H1 (cell line): ENCODE measurements around the gene LUM. TPM values are rescaled to one million over a fixed set of nuclear protein-coding genes. Genes with fewer than 3 reads are reported as not detected.

Experiments
- CTCF ChIA-PET: fragments of 300-600 bp; sonication (Branson Sonifier 250); formaldehyde crosslinking; loops from one replicate; lab custom pipeline; 2021; ENCODE audit not compliant: partially characterized antibody; lab: Charles Lee
- POLR2A ChIA-PET: fragments of 300-600 bp; sonication (Branson Sonifier 250); formaldehyde crosslinking; loops from one replicate; lab custom pipeline; 2021; ENCODE audit warnings: inconsistent platforms; ENCODE audit not compliant: partially characterized antibody; lab: Charles Lee
- DNase-seq, 2 experiments: peaks; one replicate each; pipeline versions ENCODE4 v3.0.0 to v3.0.0-alpha.2; 2010 to 2022; ENCODE audit warnings: low spot score in 2 of 2, low read depth in 1 of 2, mixed read lengths in 1 of 2
- FAIRE-seq: peaks from 2 replicates; lab custom pipeline; 2011; peaks lifted over from hg19 to GRCh38; lab: Jason Lieb, UNC
- H2AFZ ChIP-seq: 2 replicates; pipeline ENCODE4 v1.8.1; 2012; ENCODE audit warnings: low read length, inconsistent platforms
- H2AK5ac ChIP-seq: 2 replicates; pipeline ENCODE4 v1.6.1; 2013; ENCODE audit warnings: low read depth, low read length
- H2BK120ac ChIP-seq: replicated peaks from 2 replicates; pipeline ENCODE3; 2013; ENCODE audit warnings: low read depth, low read length, inconsistent platforms
- H2BK12ac ChIP-seq: 2 replicates; pipeline ENCODE4 v1.6.1; 2013; ENCODE audit warnings: low read depth, low read length
- H2BK15ac ChIP-seq: 2 replicates; pipeline ENCODE4 v1.6.1; 2013; ENCODE audit warnings: low read length
- H2BK20ac ChIP-seq: 2 replicates; pipeline ENCODE4 v1.6.1; 2013; ENCODE audit warnings: low read length
- H2BK5ac ChIP-seq: 2 replicates; pipeline ENCODE4 v1.6.1; 2013; ENCODE audit warnings: low read depth, low read length
- H3K14ac ChIP-seq: 2 replicates; pipeline ENCODE4 v1.6.1; 2013; ENCODE audit warnings: inconsistent platforms; ENCODE audit not compliant: insufficient read length
- H3K18ac ChIP-seq: 2 replicates; pipeline ENCODE4 v1.6.1; 2013; ENCODE audit warnings: low read length; ENCODE audit errors: extremely low read depth
- H3K23ac ChIP-seq: 2 replicates; pipeline ENCODE4 v1.6.1; 2013; ENCODE audit warnings: inconsistent platforms; ENCODE audit not compliant: insufficient read length
- H3K23me2 ChIP-seq: 2 replicates; pipeline ENCODE4 v1.6.1; 2013; ENCODE audit warnings: low read depth, low read length
- H3K27ac ChIP-seq: 2 replicates; pipeline ENCODE4 v1.6.1; 2011; ENCODE audit warnings: low read depth, low read length, inconsistent platforms
- H3K27me3 ChIP-seq, 4 experiments: replicated peaks in 1 of 4; 1 replicate in 1 of 4; 2 replicates in 3 of 4; pipeline versions ENCODE4 v1.6.1 to v1.8.1; 2011 to 2013; ENCODE audit warnings: low read length in 3 of 4, mild to moderate bottlenecking in 3 of 4, inconsistent platforms in 2 of 4, mixed read lengths in 2 of 4, moderate library complexity in 1 of 4; ENCODE audit not compliant: control insufficient read depth in 3 of 4, insufficient read depth in 3 of 4; ENCODE audit errors: extremely low read depth in 1 of 4
- H3K36me3 ChIP-seq, 4 experiments: 2 replicates each; pipeline versions ENCODE4 v1.6.1 to v1.8.1; 2011 to 2013; ENCODE audit warnings: mild to moderate bottlenecking in 4 of 4, low read length in 3 of 4, moderate library complexity in 2 of 4, control low read depth in 1 of 4, inconsistent platforms in 1 of 4; ENCODE audit not compliant: insufficient read depth in 4 of 4, control insufficient read depth in 2 of 4
- H3K4ac ChIP-seq: replicated peaks from 2 replicates; pipeline ENCODE3; 2013; ENCODE audit warnings: low read length, low read depth, mixed read lengths, inconsistent platforms; ENCODE audit not compliant: insufficient read length
- H3K4me1 ChIP-seq, 4 experiments: replicated peaks in 1 of 4; 1 replicate in 1 of 4; 2 replicates in 3 of 4; pipeline versions ENCODE4 v1.6.1 to v1.8.1; 2011 to 2013; ENCODE audit warnings: low read length in 3 of 4, inconsistent platforms in 2 of 4, mixed read lengths in 1 of 4; ENCODE audit not compliant: insufficient read depth in 4 of 4, control insufficient read depth in 3 of 4
- H3K4me2 ChIP-seq, 2 experiments: 2 replicates each; pipeline versions ENCODE4 v1.6.1 to v1.8.1; 2011 to 2013; ENCODE audit warnings: low read depth in 2 of 2, low read length in 2 of 2, control low read depth in 1 of 2, inconsistent platforms in 1 of 2, mild to moderate bottlenecking in 1 of 2; ENCODE audit not compliant: insufficient read depth in 1 of 2
- H3K4me3 ChIP-seq, 4 experiments: fragments of 200-600, 300-600 bp in 1 of 4; sonication (generic), shearing (Covaris generic), sonication (Bioruptor Twin) in 1 of 4; 2 replicates each; pipeline versions ENCODE4 v1.5.1 to v1.8.1; 2011 to 2016; ENCODE audit warnings: low read length in 4 of 4, low read depth in 3 of 4, control low read depth in 2 of 4, inconsistent platforms in 2 of 4, mild to moderate bottlenecking in 2 of 4, mixed read lengths in 1 of 4, moderate library complexity in 1 of 4; ENCODE audit not compliant: insufficient read depth in 2 of 4; ENCODE audit errors: extremely low read depth in 1 of 4
- H3K56ac ChIP-seq: replicated peaks from 2 replicates; pipeline ENCODE3; 2013; ENCODE audit warnings: low read depth, mild to moderate bottlenecking, mixed read lengths, low read length, inconsistent platforms; ENCODE audit not compliant: insufficient read length
- H3K79me1 ChIP-seq: 2 replicates; pipeline ENCODE4 v1.6.1; 2013; ENCODE audit warnings: low read depth, low read length, control low read depth
- H3K79me2 ChIP-seq, 2 experiments: 2 replicates each; pipeline versions ENCODE4 v1.6.1 to v1.8.1; 2012 to 2013; ENCODE audit warnings: low read length in 2 of 2, mild to moderate bottlenecking in 2 of 2, inconsistent platforms in 1 of 2; ENCODE audit not compliant: insufficient read depth in 2 of 2, control insufficient read depth in 1 of 2
- H3K9ac ChIP-seq, 4 experiments: replicated peaks in 1 of 4; 1 replicate in 1 of 4; 2 replicates in 3 of 4; pipeline versions ENCODE4 v1.6.1 to v1.8.1; 2011 to 2013; ENCODE audit warnings: low read depth in 3 of 4, low read length in 3 of 4, control low read depth in 2 of 4, mild to moderate bottlenecking in 2 of 4, moderate library complexity in 2 of 4, inconsistent platforms in 1 of 4; ENCODE audit errors: extremely low read depth in 1 of 4
- H3K9me3 ChIP-seq, 2 experiments: 2 replicates each; pipeline versions ENCODE4 v1.6.1 to v1.8.1; 2012 to 2013; ENCODE audit warnings: mild to moderate bottlenecking in 2 of 2, moderate library complexity in 2 of 2, control low read depth in 1 of 2, inconsistent platforms in 1 of 2, low read depth in 1 of 2, low read length in 1 of 2, mixed read lengths in 1 of 2; ENCODE audit not compliant: insufficient read depth in 2 of 2
- H4K20me1 ChIP-seq, 2 experiments: replicated peaks in 1 of 2; 2 replicates each; pipeline versions ENCODE3 to v1.8.1; 2011 to 2013; ENCODE audit warnings: inconsistent platforms in 2 of 2, low read length in 2 of 2, mild to moderate bottlenecking in 1 of 2; ENCODE audit not compliant: insufficient read depth in 2 of 2, control insufficient read depth in 1 of 2
- H4K5ac ChIP-seq: 2 replicates; pipeline ENCODE4 v1.6.1; 2013; ENCODE audit warnings: low read length, low read depth, mixed read lengths, inconsistent platforms; ENCODE audit not compliant: insufficient read length
- H4K8ac ChIP-seq: 2 replicates; pipeline ENCODE4 v1.8.0; 2013; ENCODE audit warnings: mild to moderate bottlenecking, moderate library complexity, low read length, inconsistent platforms; ENCODE audit not compliant: insufficient read depth; ENCODE audit errors: extremely low read depth
- H4K91ac ChIP-seq: replicated peaks from 2 replicates; pipeline ENCODE3; 2013; ENCODE audit warnings: low read length, mixed read lengths, inconsistent platforms; ENCODE audit not compliant: insufficient read length
- ASH2L ChIP-seq: fragments of 200-600, 300-600 bp; sonication (generic); IDR thresholded peaks from one replicate; pipeline ENCODE4 v1.7.1; 2017; ENCODE audit warnings: low read length
- BACH1 ChIP-seq: IDR thresholded peaks from 2 replicates; pipeline ENCODE4 v1.6.1; 2012; ENCODE audit warnings: low read length, improper control_type of control experiment
- CTCF ChIP-seq, 3 experiments: IDR thresholded peaks; 1 replicate in 2 of 3; 2 replicates in 1 of 3; pipeline versions ENCODE4 v1.5.1 to v1.6.1; 2011; ENCODE audit warnings: low read length in 3 of 3, mild to moderate bottlenecking in 3 of 3, inconsistent platforms in 2 of 3, low read depth in 1 of 3, moderate library complexity in 1 of 3; ENCODE audit not compliant: insufficient read depth in 1 of 3; ENCODE audit errors: control extremely low read depth in 1 of 3
- JUND ChIP-seq: IDR thresholded peaks from 2 replicates; pipeline ENCODE4 v1.6.1; 2011; ENCODE audit warnings: mild to moderate bottlenecking, improper control_type of control experiment, low read length
- KDM5A ChIP-seq: fragments of 200-600 bp; IDR thresholded peaks from 2 replicates; pipeline ENCODE4 v1.7.1; 2012; ENCODE audit warnings: mild to moderate bottlenecking, low read length, inconsistent platforms, mixed read lengths
- MAX ChIP-seq: IDR thresholded peaks from 2 replicates; pipeline ENCODE4 v1.6.1; 2012; ENCODE audit warnings: inconsistent platforms
- SP1 ChIP-seq: IDR thresholded peaks from 2 replicates; pipeline ENCODE4 v1.6.1; 2011; ENCODE audit warnings: low read depth, low read length
- USF2 ChIP-seq: IDR thresholded peaks from 2 replicates; pipeline ENCODE4 v1.6.1; 2011; ENCODE audit warnings: low read length, improper control_type of control experiment
- polyA plus RNA-seq, 7 experiments: library from polyadenylated mRNA; depleted of rRNA in 3 of 7; stranded (reverse) in 5 of 7; unstranded in 2 of 7; fragments of >200 nt in 5 of 7; fragments of 200-250 nt in 2 of 7; gene quantifications; 1 replicate in 5 of 7; 2 replicates in 1 of 7; 4 replicates in 1 of 7; pipeline versions ENCODE4 v1.2.1 to v1.2.3, GENCODE V29; 2011 to 2013; ENCODE audit warnings: missing spikeins in 2 of 7, mixed read lengths in 2 of 7
- total RNA-seq: library from RNA; stranded (reverse); fragmentation: NEBNext Ultra II Directional; extraction: Animal tissue kit (Norgen Biotek cat#: 25700); gene quantifications from 2 replicates; pipeline ENCODE4 v1.2.1, GENCODE V29; 2021

LUM gene
- total and polyA plus RNA-seq, 2 of the 8 experiments (the other 6 are each of a cell fraction or from before 2014, with no cell fraction given) = not detected

- no peak overlapping the region for H2AK5ac ChIP-seq
- TF ChIP-seq USF2 (no peak), JUND (no peak), BACH1 (no peak), MAX (no peak), CTCF (IDR thresholded peaks at IDR 0.05; ENCODE audit: control extremely low read depth in 1 of 3, insufficient read depth in 1 of 3, low read depth in 1 of 3, low read length in 3 of 3) (no peak), SP1 (no peak), KDM5A (no peak), ASH2L (no peak)
- H2BK20ac ChIP-seq = no peak overlapping the region
- no peak overlapping the region for H2AFZ ChIP-seq
- no peak overlapping the region for H3K4me3 ChIP-seq
- H3K79me1 ChIP-seq = no peaks in the 10 kb centered on the region
- H3K9me3 ChIP-seq = no peaks in the 10 kb centered on the region
- no peak overlapping the region for H4K8ac ChIP-seq
- ChIA-PET CTCF (no interaction called here), POLR2A (no interaction called here)
- no peak overlapping the region for H3K4ac ChIP-seq
- no peak overlapping the region for H4K5ac ChIP-seq
- no peak overlapping the region for H2BK120ac ChIP-seq
- H3K27ac ChIP-seq = no peak overlapping the region
- no peak overlapping the region for H3K18ac ChIP-seq
- no peaks in the 10 kb centered on the region for H3K4me1 ChIP-seq
- no peaks in the 10 kb centered on the region for H4K20me1 ChIP-seq
- H4K91ac ChIP-seq = no peak overlapping the region
- H3K4me2 ChIP-seq = no peak overlapping the region
- H3K9ac ChIP-seq = no peak overlapping the region
- H3K79me2 ChIP-seq = no peaks in the 10 kb centered on the region
- no peak overlapping the region for H3K56ac ChIP-seq
- no peak overlapping the region for H2BK12ac ChIP-seq
- H3K27me3 ChIP-seq = no peaks in the 10 kb centered on the region
- no peak overlapping the region for H3K14ac ChIP-seq
- H2BK15ac ChIP-seq = no peak overlapping the region
- H2BK5ac ChIP-seq = no peak overlapping the region
- no peaks in the 10 kb centered on the region for H3K36me3 ChIP-seq
- DNase-seq (no peak), FAIRE-seq (no peak)
- H3K23me2 ChIP-seq = no peaks in the 10 kb centered on the region
- no peak overlapping the region for H3K23ac ChIP-seq
Observed at GRCh38 chr12:91059211-91059610, 52.1 kb downstream of the LUM start.
